Effector memory CD4-positive, alpha-beta T cell (primary cell): Measurements from ENCODE around the gene UBE2N.
"Not testable (repeated sequence)": the region's sequence is repeated elsewhere in the genome, so short reads cannot be mapped to it uniquely, and the experiment has no call there.

Experiments
- DNase-seq, 3 donors: peaks; one replicate each; pipeline ENCODE4 v3.0.0-alpha.2; 2020
- H3K27ac ChIP-seq: 2 replicates; pipeline ENCODE4 v1.7.0; 2013; ENCODE audit warnings: mild to moderate bottlenecking, low read length, moderate library complexity; ENCODE audit not compliant: insufficient read depth, poor library complexity, severe bottlenecking
- H3K27me3 ChIP-seq: replicated peaks from 2 replicates; pipeline ENCODE4 v1.7.0; 2013; ENCODE audit warnings: mild to moderate bottlenecking, low read length; ENCODE audit not compliant: insufficient read depth, control insufficient read depth, poor library complexity, severe bottlenecking
- H3K36me3 ChIP-seq: 2 replicates; pipeline ENCODE4 v1.7.0; 2013; ENCODE audit warnings: mild to moderate bottlenecking, low read length, moderate library complexity; ENCODE audit not compliant: control insufficient read depth, insufficient read depth
- H3K4me1 ChIP-seq: 2 replicates; pipeline ENCODE4 v1.7.0; 2013; ENCODE audit warnings: low read length, mild to moderate bottlenecking; ENCODE audit not compliant: control insufficient read depth, insufficient read depth, poor library complexity, severe bottlenecking
- H3K4me3 ChIP-seq: 2 replicates; pipeline ENCODE4 v1.7.0; 2013; ENCODE audit warnings: low read length, low read depth, mild to moderate bottlenecking; ENCODE audit not compliant: insufficient read depth, poor library complexity, severe bottlenecking
- H3K9me3 ChIP-seq: 2 replicates; pipeline ENCODE4 v1.7.0; 2013; ENCODE audit warnings: mild to moderate bottlenecking, low read length, moderate library complexity; ENCODE audit not compliant: control insufficient read depth

UBE2N gene

GRCh38 chr12:93447555-93448290 is 6.0 kb upstream of the UBE2N start:
- H3K36me3 ChIP-seq: no peaks in the 10 kb centered on the region
- peaks cover 4% of the 10 kb centered on the region for H3K4me1 ChIP-seq
- no peak overlapping the region for H3K4me3 ChIP-seq
- DNase-seq: no peak
- peak overlapping the region; percentile 8 for H3K27ac ChIP-seq
- H3K9me3 ChIP-seq: no peaks in the 10 kb centered on the region
- no peaks in the 10 kb centered on the region for H3K27me3 ChIP-seq

GRCh38 chr12:93443576-93443975 is 1.8 kb upstream of the UBE2N start:
- Histone ChIP-seq H3K4me3 (no peak overlapping the region), H3K27ac (no peak overlapping the region), H3K36me3 (no peaks in the 10 kb centered on the region), H3K27me3 (no peaks in the 10 kb centered on the region), H3K9me3 (no peaks in the 10 kb centered on the region), H3K4me1 (peaks cover 20% of the 10 kb centered on the region)
- no peak for DNase-seq

- no peaks in the 10 kb centered on the region for H3K36me3 ChIP-seq
- no peaks in the 10 kb centered on the region for H3K9me3 ChIP-seq
- no peak for DNase-seq
- H3K4me1 ChIP-seq: peaks cover 28% of the 10 kb centered on the region
- no peaks in the 10 kb centered on the region for H3K27me3 ChIP-seq
- H3K4me3 ChIP-seq: peak overlapping the region; percentile 87
- H3K27ac ChIP-seq: peak overlapping the region; percentile 92
These were observed 929 bp upstream of the UBE2N start for GRCh38 chr12:93442411-93443340.

GRCh38 chr12:93441081-93441616 is 598 bp downstream of the UBE2N start:
- Histone ChIP-seq H3K4me3 (peak overlapping the region; percentile 87), H3K27ac (peak overlapping the region; percentile 92), H3K36me3 (no peaks in the 10 kb centered on the region), H3K27me3 (no peaks in the 10 kb centered on the region), H3K4me1 (peaks cover 40% of the 10 kb centered on the region), H3K9me3 (no peaks in the 10 kb centered on the region)
- peak; percentile 25 to 27 (median 25) for DNase-seq

- Histone ChIP-seq H3K36me3 (no peaks in the 10 kb centered on the region), H3K4me1 (peaks cover 40% of the 10 kb centered on the region), H3K27me3 (no peaks in the 10 kb centered on the region), H3K27ac (peak overlapping the region; percentile 92), H3K4me3 (peak overlapping the region; percentile 87), H3K9me3 (no peaks in the 10 kb centered on the region)
- DNase-seq: no peak
These were observed 1.5 kb downstream of the UBE2N start for GRCh38 chr12:93440043-93440835.

GRCh38 chr12:93438266-93439050 is 3.3 kb downstream of the UBE2N start:
- no peak overlapping the region for H3K27ac ChIP-seq
- H3K4me3 ChIP-seq: no peak overlapping the region
- no peaks in the 10 kb centered on the region for H3K27me3 ChIP-seq
- H3K36me3 ChIP-seq: no peaks in the 10 kb centered on the region
- DNase-seq: no peak
- H3K4me1 ChIP-seq: peaks cover 40% of the 10 kb centered on the region
- no peaks in the 10 kb centered on the region for H3K9me3 ChIP-seq

GRCh38 chr12:93434256-93434865 is 7.4 kb downstream of the UBE2N start:
- H3K36me3 ChIP-seq: no peaks in the 10 kb centered on the region
- no peak overlapping the region for H3K27ac ChIP-seq
- DNase-seq: no peak
- no peaks in the 10 kb centered on the region for H3K9me3 ChIP-seq
- H3K27me3 ChIP-seq: no peaks in the 10 kb centered on the region
- H3K4me1 ChIP-seq: peaks cover 34% of the 10 kb centered on the region
- H3K4me3 ChIP-seq: no peak overlapping the region

- not testable (repeated sequence) for H3K27ac ChIP-seq, DNase-seq, H3K27me3 ChIP-seq, H3K4me3 ChIP-seq, H3K36me3 ChIP-seq, H3K9me3 ChIP-seq
- peaks cover 17% of the 10 kb centered on the region for H3K4me1 ChIP-seq
These were observed 9.7 kb downstream of the UBE2N start for GRCh38 chr12:93432031-93432430.

- H3K36me3 ChIP-seq: no peaks in the 10 kb centered on the region
- H3K9me3 ChIP-seq: no peaks in the 10 kb centered on the region
- DNase-seq: no peak
- H3K27ac ChIP-seq: no peak overlapping the region
- no peaks in the 10 kb centered on the region for H3K27me3 ChIP-seq
- H3K4me3 ChIP-seq: no peak overlapping the region
- peaks cover 27% of the 10 kb centered on the region for H3K4me1 ChIP-seq
These were observed 11.5 kb downstream of the UBE2N start for GRCh38 chr12:93430280-93430679.
